ENCODE data around the gene PTPN1. TPM values are rescaled to one million over a fixed set of nuclear protein-coding genes. Genes with fewer than 3 reads are reported as not detected.

PTPN1 gene
- total RNA-seq, 2 experiments from 2014 or later, result 79.6 to 80.5 TPM

DNA sequence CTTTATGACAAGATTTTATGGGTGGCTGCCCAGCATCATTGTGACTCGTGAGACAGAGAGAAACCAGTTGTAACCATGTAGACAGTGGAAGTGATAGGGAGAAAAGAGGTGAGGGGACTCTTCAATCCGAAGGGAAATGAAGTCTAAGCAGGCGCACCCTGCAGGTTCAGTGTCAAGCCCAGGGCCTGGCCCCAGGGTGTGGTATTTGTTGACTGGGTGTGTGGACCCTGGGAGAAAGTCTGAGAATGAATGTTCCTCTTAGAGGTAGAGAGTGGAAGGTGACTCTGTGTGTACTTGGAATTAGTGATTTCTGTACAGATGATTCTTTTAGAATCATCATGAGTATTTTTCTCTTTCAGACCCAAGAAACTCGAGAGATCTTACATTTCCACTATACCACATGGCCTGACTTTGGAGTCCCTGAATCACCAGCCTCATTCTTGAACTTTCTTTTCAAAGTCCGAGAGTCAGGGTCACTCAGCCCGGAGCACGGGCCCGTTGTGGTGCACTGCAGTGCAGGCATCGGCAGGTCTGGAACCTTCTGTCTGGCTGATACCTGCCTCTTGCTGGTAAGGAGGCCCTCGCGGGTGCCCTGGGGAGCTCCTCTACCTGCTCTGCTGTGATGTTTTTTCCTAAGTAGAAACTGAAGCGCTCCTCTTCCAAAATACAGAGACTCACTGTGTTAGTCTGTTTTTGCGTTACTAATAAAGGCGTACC, 68.0 kb downstream of the PTPN1 start:
- H3K27ac Mint-ChIP-seq, result no peak overlapping the region
- POLR2A ChIA-PET, result interaction anchor here (1.4 kb wide), 1 partner anchor 387 kb away, joined by 4 read pairs; no protein-coding TSS in a partner anchor
- peaks cover 9% of the 10 kb centered on the region for H3K4me1 Mint-ChIP-seq
- H3K4me3 Mint-ChIP-seq, result no peak overlapping the region
- H3K36me3 Mint-ChIP-seq (ENCODE audit: low read depth), result peaks cover 85% of the 10 kb centered on the region
- DNase-seq, result no peak
- CTCF ChIA-PET, result interaction anchor here (1.0 to 2.4 kb wide), 6 partner anchors 9 to 114 kb away, joined by 3 to 9 read pairs (median 4); no protein-coding TSS in a partner anchor
- H3K27me3 Mint-ChIP-seq, result no peaks in the 10 kb centered on the region
- no peaks in the 10 kb centered on the region for H3K9me3 Mint-ChIP-seq

DNA sequence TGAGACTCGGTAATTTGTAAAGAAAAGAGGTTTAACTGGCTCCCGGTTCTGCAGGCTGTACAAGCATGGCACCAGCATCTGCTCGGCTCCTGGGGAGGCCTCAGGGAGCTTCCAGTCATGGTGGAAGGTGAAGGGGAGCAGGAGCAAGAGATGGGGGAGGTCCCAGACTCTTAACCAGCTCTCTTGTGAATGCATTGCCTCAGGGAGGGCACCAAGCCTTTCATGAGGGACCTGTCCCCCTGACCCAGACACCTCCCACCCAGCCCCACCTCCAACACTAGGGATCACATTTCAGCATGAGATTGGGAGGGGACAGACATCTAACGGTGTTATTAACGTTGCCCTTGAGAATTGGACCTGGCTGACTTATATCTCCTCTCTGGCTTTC, 68.6 kb downstream of the PTPN1 start:
- Mint-ChIP-seq H3K4me3 (no peak overlapping the region), H3K4me1 (peaks cover 9% of the 10 kb centered on the region), H3K27me3 (no peaks in the 10 kb centered on the region), H3K27ac (no peak overlapping the region), H3K9me3 (no peaks in the 10 kb centered on the region), H3K36me3 (ENCODE audit: low read depth) (peaks cover 86% of the 10 kb centered on the region)
- POLR2A ChIA-PET, result interaction anchor here (1.4 kb wide), 1 partner anchor 387 kb away, joined by 4 read pairs; no protein-coding TSS in a partner anchor
- CTCF ChIA-PET, result interaction anchor here (1.0 to 2.4 kb wide), 14 partner anchors 8 to 115 kb away, joined by 3 to 9 read pairs (median 4); no protein-coding TSS in a partner anchor
- no peak for DNase-seq

DNA sequence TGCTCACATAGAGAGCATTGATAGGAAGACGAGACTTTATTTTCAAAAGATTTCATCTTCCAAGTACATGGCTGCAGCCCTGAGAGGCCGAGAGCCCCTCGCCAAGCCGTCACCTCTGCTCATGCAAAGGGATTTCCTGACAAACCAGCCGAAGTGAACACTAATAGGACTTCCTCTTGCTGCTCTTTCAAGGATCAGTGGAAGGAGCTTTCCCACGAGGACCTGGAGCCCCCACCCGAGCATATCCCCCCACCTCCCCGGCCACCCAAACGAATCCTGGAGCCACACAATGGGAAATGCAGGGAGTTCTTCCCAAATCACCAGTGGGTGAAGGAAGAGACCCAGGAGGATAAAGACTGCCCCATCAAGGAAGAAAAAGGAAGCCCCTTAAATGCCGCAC, 69.3 kb downstream of the PTPN1 start:
- ChIA-PET POLR2A (interaction anchor here (1.4 kb wide), 1 partner anchor 388 kb away, joined by 4 read pairs; no protein-coding TSS in a partner anchor), CTCF (interaction anchor here (0.7 to 2.4 kb wide), 17 partner anchors 9 to 272 kb away, joined by 3 to 9 read pairs (median 4); no protein-coding TSS in a partner anchor)
- peaks cover 80% of the 10 kb centered on the region for H3K36me3 Mint-ChIP-seq (ENCODE audit: low read depth)
- H3K27ac Mint-ChIP-seq, result no peak overlapping the region
- H3K27me3 Mint-ChIP-seq, result no peaks in the 10 kb centered on the region
- no peak for DNase-seq
- no peaks in the 10 kb centered on the region for H3K9me3 Mint-ChIP-seq
- no peak overlapping the region for H3K4me3 Mint-ChIP-seq
- peaks cover 7% of the 10 kb centered on the region for H3K4me1 Mint-ChIP-seq

DNA sequence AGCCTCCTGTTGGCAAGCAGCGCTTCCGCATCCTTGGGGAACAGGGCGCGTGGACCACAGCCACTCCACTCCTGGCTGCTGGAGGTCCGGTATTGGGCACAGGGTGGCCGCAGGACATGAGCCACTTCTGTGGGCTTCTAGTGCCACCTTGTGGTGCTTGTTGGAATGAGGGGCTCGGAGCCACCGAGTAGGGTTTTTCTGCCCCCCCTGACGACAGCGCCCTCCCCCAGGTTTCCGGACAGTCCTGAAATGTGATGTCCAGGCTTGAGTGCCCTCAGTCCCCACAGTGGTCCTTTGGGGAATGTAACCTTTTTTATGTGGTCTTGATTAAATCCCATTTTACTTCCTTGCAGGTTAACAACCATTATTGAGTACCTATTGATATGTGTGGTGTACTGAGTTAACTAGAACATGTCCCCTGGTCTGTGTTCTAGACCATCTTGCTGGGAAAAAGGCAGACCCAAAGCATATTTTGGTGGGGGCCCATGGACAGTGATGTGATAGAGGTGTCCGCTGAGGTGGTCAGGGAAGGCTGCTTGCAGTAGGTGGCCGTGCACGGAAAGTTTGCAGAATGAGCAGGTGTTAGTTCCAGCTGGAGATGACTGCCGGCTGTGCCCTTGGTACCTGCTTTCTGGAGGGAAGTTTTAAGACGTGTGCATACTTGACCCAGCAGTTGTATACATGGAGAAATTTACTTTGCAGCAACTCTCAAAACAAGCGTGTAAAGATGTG, 70.0 kb downstream of the PTPN1 start:
- CTCF ChIA-PET, result interaction anchor here (0.7 to 2.4 kb wide), 16 partner anchors 10 to 273 kb away, joined by 3 to 9 read pairs (median 4); no protein-coding TSS in a partner anchor
- Mint-ChIP-seq H3K27me3 (no peaks in the 10 kb centered on the region), H3K4me1 (peaks cover 5% of the 10 kb centered on the region), H3K27ac (peak overlapping the region; percentile 4), H3K36me3 (ENCODE audit: low read depth) (peaks cover 78% of the 10 kb centered on the region), H3K9me3 (no peaks in the 10 kb centered on the region), H3K4me3 (no peak overlapping the region)
- peak; percentile 49 for DNase-seq
- POLR2A ChIA-PET, result interaction anchor here (1.4 kb wide), 1 partner anchor 389 kb away, joined by 4 read pairs; no protein-coding TSS in a partner anchor

DNA sequence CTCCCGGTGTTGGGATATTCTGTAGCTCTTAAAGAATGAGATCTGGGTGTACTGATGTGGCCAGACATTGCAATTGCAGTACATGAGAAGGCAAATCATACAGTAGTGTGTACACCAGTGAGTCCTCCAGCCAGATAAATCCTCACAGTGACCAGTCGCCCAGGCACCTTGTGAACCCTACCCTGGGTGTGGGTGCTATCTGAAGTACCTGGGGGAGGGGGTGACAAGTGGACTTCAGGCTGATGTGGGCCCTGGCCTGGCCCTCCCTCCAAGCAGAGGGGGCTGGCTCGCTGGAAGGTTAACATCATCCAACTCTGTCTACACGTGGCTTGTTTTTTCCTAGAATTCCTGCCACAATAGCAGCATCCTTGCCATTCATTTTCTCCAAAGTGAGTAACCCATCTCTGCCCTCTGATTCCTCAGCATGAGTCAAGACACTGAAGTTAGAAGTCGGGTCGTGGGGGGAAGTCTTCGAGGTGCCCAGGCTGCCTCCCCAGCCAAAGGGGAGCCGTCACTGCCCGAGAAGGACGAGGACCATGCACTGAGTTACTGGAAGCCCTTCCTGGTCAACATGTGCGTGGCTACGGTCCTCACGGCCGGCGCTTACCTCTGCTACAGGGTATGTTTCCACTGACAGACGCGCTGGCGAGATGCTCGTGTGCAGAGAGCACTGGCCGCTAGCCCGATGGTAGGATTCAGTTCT, 70.8 kb downstream of the PTPN1 start:
- no peaks in the 10 kb centered on the region for H3K27me3 Mint-ChIP-seq
- H3K36me3 Mint-ChIP-seq (ENCODE audit: low read depth), result peaks cover 79% of the 10 kb centered on the region
- peaks cover 4% of the 10 kb centered on the region for H3K4me1 Mint-ChIP-seq
- H3K4me3 Mint-ChIP-seq, result no peak overlapping the region
- ChIA-PET POLR2A (no interaction called here), CTCF (interaction anchor here (0.7 to 2.0 kb wide), 3 partner anchors 11 to 118 kb away, joined by 3 to 9 read pairs (median 3); no protein-coding TSS in a partner anchor)
- H3K9me3 Mint-ChIP-seq, result no peaks in the 10 kb centered on the region
- DNase-seq, result no peak
- peak overlapping the region; percentile 4 for H3K27ac Mint-ChIP-seq

DNA sequence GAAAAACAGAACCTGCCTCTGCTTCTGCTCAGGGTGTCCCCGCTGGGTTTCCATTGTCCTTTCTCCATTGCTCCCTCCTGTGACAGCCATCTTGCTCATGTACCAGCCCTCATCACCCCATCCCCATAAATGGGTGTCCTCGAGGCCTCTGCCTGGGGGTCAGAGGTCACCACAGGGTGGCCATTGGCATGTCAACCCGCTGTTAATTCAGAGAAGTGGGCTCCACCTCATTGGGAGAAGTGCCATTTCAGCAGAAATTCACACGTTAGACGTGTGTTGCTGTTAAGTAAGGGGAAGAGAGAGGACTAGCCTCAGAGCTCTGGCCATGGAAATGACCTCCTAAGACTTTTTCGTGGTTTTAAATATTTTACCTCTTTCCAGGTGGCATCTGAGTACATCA, 71.9 kb downstream of the PTPN1 start:
- ChIA-PET CTCF (no interaction called here), POLR2A (no interaction called here)
- DNase-seq, result no peak
- Mint-ChIP-seq H3K27ac (no peak overlapping the region), H3K4me3 (no peak overlapping the region), H3K9me3 (no peaks in the 10 kb centered on the region), H3K36me3 (ENCODE audit: low read depth) (peaks cover 84% of the 10 kb centered on the region), H3K27me3 (no peaks in the 10 kb centered on the region), H3K4me1 (peaks cover 3% of the 10 kb centered on the region)

DNA sequence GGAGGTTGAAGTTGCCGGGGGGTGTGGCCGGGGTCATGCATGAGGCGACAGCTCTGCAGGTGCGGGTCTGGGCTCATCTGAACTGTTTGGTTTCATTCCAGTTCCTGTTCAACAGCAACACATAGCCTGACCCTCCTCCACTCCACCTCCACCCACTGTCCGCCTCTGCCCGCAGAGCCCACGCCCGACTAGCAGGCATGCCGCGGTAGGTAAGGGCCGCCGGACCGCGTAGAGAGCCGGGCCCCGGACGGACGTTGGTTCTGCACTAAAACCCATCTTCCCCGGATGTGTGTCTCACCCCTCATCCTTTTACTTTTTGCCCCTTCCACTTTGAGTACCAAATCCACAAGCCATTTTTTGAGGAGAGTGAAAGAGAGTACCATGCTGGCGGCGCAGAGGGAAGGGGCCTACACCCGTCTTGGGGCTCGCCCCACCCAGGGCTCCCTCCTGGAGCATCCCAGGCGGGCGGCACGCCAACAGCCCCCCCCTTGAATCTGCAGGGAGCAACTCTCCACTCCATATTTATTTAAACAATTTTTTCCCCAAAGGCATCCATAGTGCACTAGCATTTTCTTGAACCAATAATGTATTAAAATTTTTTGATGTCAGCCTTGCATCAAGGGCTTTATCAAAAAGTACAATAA, 72.5 kb downstream of the PTPN1 start:
- Mint-ChIP-seq H3K27ac (no peak overlapping the region), H3K4me1 (peaks cover 3% of the 10 kb centered on the region), H3K9me3 (no peaks in the 10 kb centered on the region), H3K27me3 (no peaks in the 10 kb centered on the region), H3K4me3 (no peak overlapping the region), H3K36me3 (ENCODE audit: low read depth) (peaks cover 83% of the 10 kb centered on the region)
- no peak for DNase-seq
- ChIA-PET CTCF (no interaction called here), POLR2A (no interaction called here)

DNA sequence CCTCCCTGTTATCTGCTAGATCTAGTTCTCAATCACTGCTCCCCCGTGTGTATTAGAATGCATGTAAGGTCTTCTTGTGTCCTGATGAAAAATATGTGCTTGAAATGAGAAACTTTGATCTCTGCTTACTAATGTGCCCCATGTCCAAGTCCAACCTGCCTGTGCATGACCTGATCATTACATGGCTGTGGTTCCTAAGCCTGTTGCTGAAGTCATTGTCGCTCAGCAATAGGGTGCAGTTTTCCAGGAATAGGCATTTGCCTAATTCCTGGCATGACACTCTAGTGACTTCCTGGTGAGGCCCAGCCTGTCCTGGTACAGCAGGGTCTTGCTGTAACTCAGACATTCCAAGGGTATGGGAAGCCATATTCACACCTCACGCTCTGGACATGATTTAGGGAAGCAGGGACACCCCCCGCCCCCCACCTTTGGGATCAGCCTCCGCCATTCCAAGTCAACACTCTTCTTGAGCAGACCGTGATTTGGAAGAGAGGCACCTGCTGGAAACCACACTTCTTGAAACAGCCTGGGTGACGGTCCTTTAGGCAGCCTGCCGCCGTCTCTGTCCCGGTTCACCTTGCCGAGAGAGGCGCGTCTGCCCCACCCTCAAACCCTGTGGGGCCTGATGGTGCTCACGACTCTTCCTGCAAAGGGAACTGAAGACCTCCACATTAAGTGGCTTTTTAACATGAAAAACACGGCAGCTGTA, 73.4 kb downstream of the PTPN1 start:
- Mint-ChIP-seq H3K9me3 (no peaks in the 10 kb centered on the region), H3K4me3 (no peak overlapping the region), H3K27ac (no peak overlapping the region), H3K36me3 (ENCODE audit: low read depth) (peaks cover 79% of the 10 kb centered on the region), H3K27me3 (no peaks in the 10 kb centered on the region), H3K4me1 (peaks cover 3% of the 10 kb centered on the region)
- POLR2A ChIA-PET, result no interaction called here
- no peak for DNase-seq
- CTCF ChIA-PET, result interaction anchor here (0.6 to 2.0 kb wide), 3 partner anchors 8 to 403 kb away, joined by 3 to 8 read pairs (median 4); no protein-coding TSS in a partner anchor

DNA sequence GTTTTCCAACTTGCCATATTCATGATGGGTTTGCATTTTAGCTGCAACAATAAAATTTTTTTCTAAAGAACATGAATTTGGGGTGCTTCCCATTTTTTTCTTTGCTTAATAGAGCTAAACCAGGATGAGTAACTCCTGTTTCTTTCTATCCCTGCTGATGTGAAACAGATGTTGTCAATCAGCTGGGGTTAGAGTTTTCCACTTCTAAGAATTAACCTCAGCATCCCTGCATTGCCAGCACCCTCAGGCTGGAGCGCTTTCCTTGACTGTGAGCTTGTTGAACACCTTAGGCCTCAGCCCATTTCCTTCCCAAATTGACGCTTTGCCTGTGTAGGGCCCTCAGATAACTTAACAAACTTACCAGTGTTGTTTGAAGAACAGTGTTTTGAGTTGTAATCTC, 74.5 kb downstream of the PTPN1 start:
- H3K27me3 Mint-ChIP-seq, result no peaks in the 10 kb centered on the region
- no peak overlapping the region for H3K4me3 Mint-ChIP-seq
- no peak for DNase-seq
- ChIA-PET CTCF (interaction anchor here (1.0 to 2.0 kb wide), 3 partner anchors 9 to 404 kb away, joined by 3 to 8 read pairs (median 6); no protein-coding TSS in a partner anchor), POLR2A (interaction anchor here (0.9 kb wide), 1 partner anchor 117 kb away, joined by 4 read pairs; no protein-coding TSS in a partner anchor)
- H3K36me3 Mint-ChIP-seq (ENCODE audit: low read depth), result peaks cover 68% of the 10 kb centered on the region
- H3K27ac Mint-ChIP-seq, result peak overlapping the region; percentile 12
- H3K4me1 Mint-ChIP-seq, result peaks cover 3% of the 10 kb centered on the region
- H3K9me3 Mint-ChIP-seq, result no peaks in the 10 kb centered on the region

DNA sequence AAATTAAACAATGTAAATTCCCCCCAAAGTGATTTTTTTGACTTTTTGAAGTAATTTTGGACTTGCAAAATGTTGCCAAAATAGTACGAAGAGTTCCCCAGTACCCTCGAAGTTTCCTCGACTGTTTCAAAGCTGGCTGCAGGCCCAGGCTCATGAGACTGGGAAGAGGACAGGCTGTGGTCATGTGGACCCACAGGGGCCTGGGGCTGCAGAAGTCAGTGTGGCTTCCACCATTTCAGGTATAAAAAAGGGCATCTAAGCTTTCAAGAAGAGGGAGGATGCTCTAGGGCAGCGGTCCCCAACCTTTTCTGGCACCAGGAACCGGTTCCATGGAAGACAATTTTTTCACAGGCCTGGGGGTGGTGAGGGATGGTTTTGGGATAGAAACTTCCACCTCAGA, 75.0 kb downstream of the PTPN1 start:
- Mint-ChIP-seq H3K9me3 (no peaks in the 10 kb centered on the region), H3K4me1 (peaks cover 3% of the 10 kb centered on the region), H3K27ac (no peak overlapping the region), H3K36me3 (ENCODE audit: low read depth) (peaks cover 63% of the 10 kb centered on the region), H3K4me3 (no peak overlapping the region), H3K27me3 (no peaks in the 10 kb centered on the region)
- POLR2A ChIA-PET, result interaction anchor here (0.6 to 0.9 kb wide), 2 partner anchors 102 to 117 kb away, joined by 3 to 4 read pairs; no protein-coding TSS in a partner anchor
- CTCF ChIA-PET, result interaction anchor here (1.8 to 2.0 kb wide), 2 partner anchors 9 to 12 kb away, joined by 6 to 8 read pairs; no protein-coding TSS in a partner anchor
- no peak for DNase-seq

DNA sequence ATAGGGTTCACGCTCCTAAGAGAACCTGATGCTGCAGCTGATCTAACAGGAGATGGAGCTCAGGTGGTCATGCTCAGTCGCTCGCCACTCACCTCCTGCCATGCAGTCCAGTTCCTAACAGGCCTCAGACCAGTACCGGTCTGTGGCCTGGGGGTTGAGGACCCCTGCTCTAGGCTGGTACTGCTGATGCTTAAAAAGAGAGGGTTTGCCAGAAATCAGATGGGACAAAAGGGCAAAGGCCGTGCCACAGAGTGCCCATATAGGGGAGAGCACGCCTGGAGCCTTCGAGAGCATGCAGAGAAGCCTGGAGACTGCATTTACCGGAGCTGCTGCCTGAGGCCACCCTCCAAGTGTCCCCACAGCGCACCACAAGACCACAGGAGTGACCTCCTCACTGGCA, 75.5 kb downstream of the PTPN1 start:
- no peak overlapping the region for H3K27ac Mint-ChIP-seq
- no peak for DNase-seq
- peaks cover 58% of the 10 kb centered on the region for H3K36me3 Mint-ChIP-seq (ENCODE audit: low read depth)
- H3K27me3 Mint-ChIP-seq, result no peaks in the 10 kb centered on the region
- peaks cover 3% of the 10 kb centered on the region for H3K4me1 Mint-ChIP-seq
- no peak overlapping the region for H3K4me3 Mint-ChIP-seq
- POLR2A ChIA-PET, result interaction anchor here (0.6 kb wide), 1 partner anchor 102 kb away, joined by 3 read pairs; no protein-coding TSS in a partner anchor
- CTCF ChIA-PET, result interaction anchor here (1.8 to 2.0 kb wide), 2 partner anchors 10 to 13 kb away, joined by 6 to 8 read pairs; no protein-coding TSS in a partner anchor
- H3K9me3 Mint-ChIP-seq, result no peaks in the 10 kb centered on the region

All from activated CD4-positive, alpha-beta memory T cell treated with anti-CD3 and anti-CD28 coated beads, Interleukin-2, amount 10 ng/mL, durations not matched to agents 7 days and 5 days (primary cell).